Subcutaneous adipose tissue (tissue), 4 donors: Measurements from ENCODE around the gene NDUFS7. TPM values are rescaled to one million over a fixed set of nuclear protein-coding genes. Genes with fewer than 3 reads are reported as not detected.

Experiments
- CTCF ChIP-seq: fragments of 450-650 bp; IDR thresholded peaks from one replicate; pipeline ENCODE4 v1.5.1; 2016; ENCODE audit warnings: low read depth, mild to moderate bottlenecking, control low read depth, antibody characterized with exemption, moderate library complexity
- total RNA-seq, 4 donors: library from RNA; depleted of rRNA; stranded (reverse); fragments of >200 nt; gene quantifications; one replicate each; pipeline ENCODE4 v1.1.0, GENCODE V29; 2016

The NDUFS7 gene
- total RNA-seq, 4 donors from 2014 or later: 38.5 to 105 (median 95.6) TPM

GRCh38 chr19:1360818-1361461, 22.8 kb upstream of the NDUFS7 start:
- no peak for TF ChIP-seq CTCF

- TF ChIP-seq CTCF: no peak
Measured at GRCh38 chr19:1361601-1362386, 21.9 kb upstream of the NDUFS7 start.

- no peak for TF ChIP-seq CTCF
Measured at GRCh38 chr19:1362387-1363257, 21.1 kb upstream of the NDUFS7 start.

- TF ChIP-seq CTCF: no peak
Measured at GRCh38 chr19:1363599-1363998, 20.1 kb upstream of the NDUFS7 start.

GRCh38 chr19:1364070-1364704, 19.5 kb upstream of the NDUFS7 start:
- TF ChIP-seq CTCF: no peak

- TF ChIP-seq CTCF: no peak
Measured at GRCh38 chr19:1365319-1366269, 18.1 kb upstream of the NDUFS7 start.
